Neuronal stem cell (in vitro differentiated cells): ENCODE measurements around the gene ST8SIA6.

Source experiments
- DNase-seq: peaks from one replicate; pipeline ENCODE4 v3.0.0-alpha.2; 2013; ENCODE audit warnings: low spot score
- H2AFZ ChIP-seq: one replicate; pipeline ENCODE4 v1.6.1; 2013; ENCODE audit warnings: mild to moderate bottlenecking, low read length, inconsistent platforms
- H2AK5ac ChIP-seq: 2 replicates; pipeline ENCODE4 v1.6.1; 2013; ENCODE audit warnings: low read depth, mild to moderate bottlenecking, inconsistent platforms, low read length, moderate library complexity, mixed read lengths
- H2BK120ac ChIP-seq: 2 replicates; pipeline ENCODE4 v1.6.1; 2013; ENCODE audit warnings: low read depth, mild to moderate bottlenecking, inconsistent platforms, low read length, moderate library complexity, mixed read lengths
- H2BK12ac ChIP-seq: one replicate; pipeline ENCODE4 v1.6.1; 2013; ENCODE audit warnings: low read length, inconsistent platforms
- H2BK15ac ChIP-seq: 2 replicates; pipeline ENCODE4 v1.6.1; 2013; ENCODE audit warnings: mild to moderate bottlenecking, low read length, inconsistent platforms, mixed read lengths
- H2BK5ac ChIP-seq: one replicate; pipeline ENCODE4 v1.6.1; 2013; ENCODE audit warnings: inconsistent platforms, mild to moderate bottlenecking, low read length, moderate library complexity
- H3K14ac ChIP-seq: one replicate; pipeline ENCODE4 v1.6.1; 2013; ENCODE audit warnings: low read length, inconsistent platforms
- H3K18ac ChIP-seq: 2 replicates; pipeline ENCODE4 v1.6.1; 2013; ENCODE audit warnings: low read length, inconsistent platforms
- H3K23ac ChIP-seq: 2 replicates; pipeline ENCODE4 v1.6.1; 2013; ENCODE audit warnings: low read depth, mild to moderate bottlenecking, mixed read lengths, low read length, inconsistent platforms; ENCODE audit not compliant: poor library complexity
- H3K27ac ChIP-seq: replicated peaks from 3 replicates; pipeline ENCODE4 v1.5.1; 2013; ENCODE audit warnings: low read length, inconsistent platforms
- H3K27me3 ChIP-seq, 3 experiments: 2 replicates each; pipeline ENCODE4 v1.6.1; 2013; ENCODE audit warnings: low read length in 3 of 3, mild to moderate bottlenecking in 2 of 3, inconsistent platforms in 1 of 3, low read depth in 1 of 3, mixed read lengths in 1 of 3, moderate library complexity in 1 of 3; ENCODE audit not compliant: control insufficient read depth in 3 of 3, insufficient read depth in 3 of 3
- H3K36me3 ChIP-seq, 2 donors: replicated peaks in 1 of 2; 2 replicates each; pipeline ENCODE4 v1.6.1; 2013; ENCODE audit warnings: low read length in 2 of 2; ENCODE audit not compliant: control insufficient read depth in 2 of 2, insufficient read depth in 2 of 2
- H3K4ac ChIP-seq: 2 replicates; pipeline ENCODE4 v1.6.1; 2013; ENCODE audit warnings: inconsistent platforms, mild to moderate bottlenecking, low read length, moderate library complexity
- H3K4me1 ChIP-seq, 2 donors: 1 replicate in 1 of 2; 2 replicates in 1 of 2; pipeline ENCODE4 v1.6.1; 2013; ENCODE audit warnings: low read length in 2 of 2, low read depth in 1 of 2; ENCODE audit not compliant: control insufficient read depth in 2 of 2, insufficient read depth in 1 of 2
- H3K4me2 ChIP-seq: one replicate; pipeline ENCODE4 v1.6.1; 2013; ENCODE audit warnings: mild to moderate bottlenecking, low read length, inconsistent platforms; ENCODE audit not compliant: insufficient read depth, poor library complexity, severe bottlenecking
- H3K4me3 ChIP-seq, 2 donors: 2 replicates each; pipeline ENCODE4 v1.5.1; 2013; ENCODE audit warnings: low read length in 2 of 2, mild to moderate bottlenecking in 2 of 2, inconsistent platforms in 1 of 2, moderate library complexity in 1 of 2
- H3K79me1 ChIP-seq: one replicate; pipeline ENCODE4 v1.6.1; 2013; ENCODE audit warnings: low read depth, mild to moderate bottlenecking, inconsistent platforms, low read length, moderate library complexity
- H3K9ac ChIP-seq: one replicate; pipeline ENCODE4 v1.6.1; 2013; ENCODE audit warnings: mild to moderate bottlenecking, low read depth, low read length, inconsistent platforms; ENCODE audit not compliant: poor library complexity
- H3K9me3 ChIP-seq, 2 donors: replicated peaks in 1 of 2; 2 replicates each; pipeline versions ENCODE3 to v1.6.1; 2013; ENCODE audit warnings: low read length in 2 of 2, mild to moderate bottlenecking in 2 of 2, inconsistent platforms in 1 of 2, low read depth in 1 of 2, mixed read lengths in 1 of 2, moderate library complexity in 1 of 2; ENCODE audit not compliant: control insufficient read depth in 2 of 2, insufficient read depth in 1 of 2
- H4K8ac ChIP-seq: one replicate; pipeline ENCODE4 v1.6.1; 2013; ENCODE audit warnings: low read depth, mild to moderate bottlenecking, inconsistent platforms, low read length, moderate library complexity
- H4K91ac ChIP-seq: one replicate; pipeline ENCODE4 v1.6.1; 2013; ENCODE audit warnings: low read length, low read depth, mild to moderate bottlenecking, inconsistent platforms; ENCODE audit not compliant: poor library complexity
- WGBS, 2 donors: extraction: QIAGEN DNeasy Blood & Tissue Kit; methylation state at CpG; one replicate each; pipeline ENCODE4 v1.1.7; 2013; ENCODE audit warnings: missing lambda C conversion rate in 2 of 2, mixed read lengths in 1 of 2; ENCODE audit not compliant: insufficient read length in 2 of 2, insufficient replicate concordance in 1 of 2; ENCODE audit errors: extremely low coverage in 2 of 2; 5-methylcytosine and 5-hydroxymethylcytosine counted together

Gene ST8SIA6

GRCh38 chr10:17429490-17429889 lies 24.9 kb downstream of the ST8SIA6 start:
- Histone ChIP-seq H3K9me3 (no peaks in the 10 kb centered on the region), H4K91ac (no peak overlapping the region), H2BK5ac (no peak overlapping the region), H3K9ac (no peak overlapping the region), H4K8ac (no peak overlapping the region), H3K36me3 (no peaks in the 10 kb centered on the region), H2AFZ (no peak overlapping the region), H2AK5ac (no peak overlapping the region), H3K27ac (no peak overlapping the region), H3K18ac (no peak overlapping the region), H3K79me1 (no peaks in the 10 kb centered on the region), H3K4me3 (no peak overlapping the region), H3K14ac (no peak overlapping the region), H3K4ac (no peak overlapping the region), H2BK120ac (no peak overlapping the region), H3K27me3 (no peaks in the 10 kb centered on the region), H3K23ac (no peak overlapping the region), H3K4me1 (peaks cover 0 to 11% of the 10 kb centered on the region in 2 donors), H3K4me2 (no peak overlapping the region), H2BK12ac (no peak overlapping the region), H2BK15ac (no peak overlapping the region)
- no peak for DNase-seq
- WGBS, 2 donors: no CpG with 5 or more reads among the region's 6 CpGs

DNA sequence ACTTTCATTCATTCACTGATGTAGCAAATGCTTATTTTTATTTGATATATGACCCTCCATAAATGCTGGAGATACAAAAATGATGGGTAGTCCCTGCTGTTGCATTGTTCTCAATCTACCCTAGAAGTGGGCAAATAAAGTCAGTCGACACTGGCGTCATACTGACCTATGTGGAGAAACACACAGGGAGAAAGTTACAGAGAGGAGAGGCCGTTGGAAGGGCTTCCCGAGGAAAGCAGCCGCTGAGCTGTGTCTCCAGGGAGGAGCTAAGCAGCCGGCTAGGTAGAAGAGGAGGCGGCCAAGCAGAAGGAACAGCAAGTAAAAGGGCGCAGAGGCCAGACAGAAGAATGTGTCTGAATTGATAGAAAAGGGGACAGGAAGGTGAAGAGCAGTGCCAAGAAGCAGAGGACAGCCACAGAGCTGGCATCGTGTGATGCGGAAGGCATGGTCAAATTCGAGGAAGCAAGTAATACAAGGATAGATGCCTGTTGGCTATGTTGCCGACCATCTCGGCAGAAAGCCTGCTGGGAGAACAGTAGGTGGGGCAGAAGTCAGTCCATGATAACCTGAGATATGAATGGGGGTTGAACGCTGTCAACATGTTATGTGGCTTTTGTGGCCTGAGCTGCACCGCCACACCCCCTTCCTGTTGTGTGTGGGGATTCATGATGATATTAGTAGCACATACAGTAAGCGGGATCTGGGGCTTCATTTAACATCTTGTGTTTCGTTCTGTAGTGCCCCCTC lies 25.9 kb downstream of the ST8SIA6 start:
- no peak overlapping the region for H2BK12ac ChIP-seq
- no peak overlapping the region for H2BK120ac ChIP-seq
- DNase-seq: no peak
- no peak overlapping the region for H2AFZ ChIP-seq
- H3K18ac ChIP-seq: no peak overlapping the region
- H3K4me1 ChIP-seq: peaks cover 0 to 14% of the 10 kb centered on the region in 2 donors
- no peak overlapping the region for H3K27ac ChIP-seq
- no peak overlapping the region for H2BK5ac ChIP-seq
- H4K91ac ChIP-seq: no peak overlapping the region
- no peak overlapping the region for H3K9ac ChIP-seq
- no peaks in the 10 kb centered on the region for H3K27me3 ChIP-seq
- H3K36me3 ChIP-seq: no peaks in the 10 kb centered on the region
- no peak overlapping the region for H2AK5ac ChIP-seq
- H4K8ac ChIP-seq: no peak overlapping the region
- no CpG with 5 or more reads among the region's 17 CpGs for WGBS, 2 donors
- H3K4ac ChIP-seq: no peak overlapping the region
- H3K4me3 ChIP-seq: no peak overlapping the region
- no peak overlapping the region for H2BK15ac ChIP-seq
- H3K79me1 ChIP-seq: no peaks in the 10 kb centered on the region
- H3K23ac ChIP-seq: no peak overlapping the region
- H3K9me3 ChIP-seq: no peaks in the 10 kb centered on the region
- H3K14ac ChIP-seq: no peak overlapping the region
- no peak overlapping the region for H3K4me2 ChIP-seq

- Histone ChIP-seq H3K4me1 (peaks cover 0 to 17% of the 10 kb centered on the region in 2 donors), H2BK15ac (no peak overlapping the region), H3K4me3 (no peak overlapping the region), H2BK120ac (no peak overlapping the region), H3K4me2 (no peak overlapping the region), H4K91ac (no peak overlapping the region), H3K9ac (no peak overlapping the region), H2BK5ac (no peak overlapping the region), H2AFZ (no peak overlapping the region), H3K36me3 (no peaks in the 10 kb centered on the region), H4K8ac (no peak overlapping the region), H3K14ac (no peak overlapping the region), H3K4ac (no peak overlapping the region), H3K27ac (no peak overlapping the region), H2BK12ac (no peak overlapping the region), H3K9me3 (no peaks in the 10 kb centered on the region), H3K27me3 (no peaks in the 10 kb centered on the region), H3K18ac (no peak overlapping the region), H3K23ac (no peak overlapping the region), H3K79me1 (no peaks in the 10 kb centered on the region), H2AK5ac (no peak overlapping the region)
- WGBS, 2 donors: no CpG with 5 or more reads among the region's 6 CpGs
- no peak for DNase-seq
Observed at GRCh38 chr10:17427666-17428350, 26.6 kb downstream of the ST8SIA6 start.

- peaks cover 0 to 17% of the 10 kb centered on the region in 2 donors for H3K4me1 ChIP-seq
- no peak overlapping the region for H2BK15ac ChIP-seq
- H4K91ac ChIP-seq: peak overlapping the region; percentile 38
- H3K4ac ChIP-seq: no peak overlapping the region
- H3K36me3 ChIP-seq: no peaks in the 10 kb centered on the region
- no peak overlapping the region for H3K27ac ChIP-seq
- WGBS, 2 donors: no CpG with 5 or more reads among the region's 3 CpGs
- no peak overlapping the region for H3K4me2 ChIP-seq
- H3K27me3 ChIP-seq: no peaks in the 10 kb centered on the region
- H2BK12ac ChIP-seq: no peak overlapping the region
- no peak overlapping the region for H2BK5ac ChIP-seq
- no peak for DNase-seq
- H3K79me1 ChIP-seq: no peaks in the 10 kb centered on the region
- H3K9me3 ChIP-seq: no peaks in the 10 kb centered on the region
- H3K23ac ChIP-seq: no peak overlapping the region
- no peak overlapping the region for H2AFZ ChIP-seq
- H3K18ac ChIP-seq: no peak overlapping the region
- no peak overlapping the region for H3K4me3 ChIP-seq
- no peak overlapping the region for H2BK120ac ChIP-seq
- H3K9ac ChIP-seq: no peak overlapping the region
- H2AK5ac ChIP-seq: no peak overlapping the region
- H3K14ac ChIP-seq: no peak overlapping the region
- H4K8ac ChIP-seq: no peak overlapping the region
Observed at GRCh38 chr10:17427201-17427600, 27.2 kb downstream of the ST8SIA6 start.
